RWPE1 (cell line): ENCODE results near the gene FKBP14.

Source experiments
- CTCF ChIA-PET: fragments of 350-600 bp; sonication (Branson Sonifier 250); formaldehyde crosslinking; extraction: SDS; loops from one replicate; lab custom pipeline; 2021; lab: Yijun Ruan, JAX
- POLR2A ChIA-PET: fragments of 400-600 bp; formaldehyde crosslinking; extraction: SDS; loops from one replicate; lab custom pipeline; 2020; ENCODE audit warnings: antibody characterized with exemption; ENCODE audit not compliant: low non-redundant PET; lab: Yijun Ruan, JAX
- DNase-seq: peaks from one replicate; pipeline ENCODE4 v3.0.0; 2012; ENCODE audit warnings: low spot score
- H3K27ac ChIP-seq: fragments of 450-650 bp; 2 replicates; pipeline ENCODE4 v1.5.1; 2017
- CTCF ChIP-seq: fragments of 450-650 bp; conservative IDR thresholded peaks from 2 replicates; pipeline ENCODE4 v1.5.1; 2017; ENCODE audit warnings: low read depth, mild to moderate bottlenecking

FKBP14 gene

DNA sequence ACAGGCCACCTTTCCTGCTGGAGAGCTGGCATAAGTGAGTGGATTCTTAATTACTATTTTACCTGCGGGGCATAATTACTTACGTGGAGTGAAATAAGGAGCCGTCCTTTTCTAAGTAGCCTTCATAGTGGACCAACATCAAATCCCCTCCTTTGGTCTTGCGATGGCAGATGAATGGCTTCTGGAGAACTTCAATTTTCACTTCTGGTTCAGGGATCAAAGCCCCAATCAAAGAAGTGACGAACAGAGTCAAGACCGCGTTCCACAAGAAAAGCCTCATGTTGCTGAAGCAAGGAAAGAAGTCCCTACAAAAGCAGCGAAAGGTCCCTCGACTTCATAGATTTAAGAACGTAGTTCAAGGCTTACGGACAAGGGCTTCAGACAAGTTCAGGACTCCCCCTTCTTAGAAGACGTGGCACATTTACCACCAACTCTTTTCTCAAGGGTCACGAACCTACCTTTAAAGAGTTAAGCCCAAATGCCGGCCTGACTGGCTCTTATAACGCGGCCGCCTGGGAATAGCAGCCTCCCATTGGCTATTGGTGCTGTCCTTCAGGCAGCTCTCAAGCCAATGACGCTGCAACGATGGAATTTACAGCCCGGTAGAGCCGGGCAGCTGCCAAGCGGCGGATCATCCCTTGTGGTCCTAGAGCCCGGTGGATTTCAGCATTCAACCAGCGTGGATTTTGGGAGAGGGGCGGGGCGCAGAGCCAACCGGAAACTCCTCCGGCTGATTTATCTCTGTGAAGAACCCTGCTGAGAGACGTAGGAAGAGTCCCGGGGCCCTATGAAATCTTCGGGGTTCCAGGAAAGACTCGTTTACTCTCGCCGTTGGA is at the start of gene FKBP14:
Gene FKBP14, minus strand, starts transcription at position 474 of the 836 bp plus-strand sequence. Its CDS starts 194 bp downstream, at position 280.
- H3K27ac ChIP-seq, result peak within 1 kb of the TSS; percentile 84
- no peak for TF ChIP-seq CTCF
- ChIA-PET CTCF (no interaction called here), POLR2A (no interaction called here)
- peak; percentile 99 for DNase-seq

GRCh38 chr7:30074422-30075030 is 48.0 kb upstream of the FKBP14 start:
- ChIA-PET POLR2A (interaction anchor here (0.6 kb wide), 1 partner anchor 248 kb away, joined by 4 read pairs; no protein-coding TSS in a partner anchor), CTCF (interaction anchor here (0.6 to 1.9 kb wide), 7 partner anchors 9 to 1447 kb away, joined by 3 to 10 read pairs (median 3); partner anchors contain the start of gene WIPF3)
- peak; percentile 48 for DNase-seq

DNA sequence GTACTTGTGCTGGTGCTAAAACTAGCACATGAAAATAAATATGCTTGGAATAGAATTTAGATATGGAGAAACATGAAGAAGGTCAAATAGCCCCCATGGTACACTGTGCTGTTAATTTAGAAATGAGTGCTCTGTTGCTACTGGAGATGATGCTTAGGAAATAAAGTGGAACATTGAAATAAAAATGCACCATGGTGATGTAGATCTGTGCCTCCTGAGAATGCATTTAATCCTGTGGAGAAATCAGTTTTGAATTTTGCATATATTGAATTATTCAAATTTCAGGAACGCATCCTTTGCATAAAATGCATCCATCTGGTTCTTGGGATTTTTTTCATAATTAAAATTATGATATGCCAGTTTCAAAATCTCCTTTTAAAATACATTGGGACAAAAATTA is 46.2 kb upstream of the FKBP14 start:
- POLR2A ChIA-PET, result no interaction called here
- H3K27ac ChIP-seq, result no peak overlapping the region
- TF ChIP-seq CTCF, result no peak
- CTCF ChIA-PET, result interaction anchor here (0.7 to 1.0 kb wide), 2 partner anchors 8 to 195 kb away, joined by 3 read pairs; no protein-coding TSS in a partner anchor
- no peak for DNase-seq

More at GRCh38 chr7:30074422-30075030, 48.0 kb upstream of the FKBP14 start:
- H3K27ac ChIP-seq, result no peak overlapping the region
- TF ChIP-seq CTCF, result peak; percentile 79

DNA sequence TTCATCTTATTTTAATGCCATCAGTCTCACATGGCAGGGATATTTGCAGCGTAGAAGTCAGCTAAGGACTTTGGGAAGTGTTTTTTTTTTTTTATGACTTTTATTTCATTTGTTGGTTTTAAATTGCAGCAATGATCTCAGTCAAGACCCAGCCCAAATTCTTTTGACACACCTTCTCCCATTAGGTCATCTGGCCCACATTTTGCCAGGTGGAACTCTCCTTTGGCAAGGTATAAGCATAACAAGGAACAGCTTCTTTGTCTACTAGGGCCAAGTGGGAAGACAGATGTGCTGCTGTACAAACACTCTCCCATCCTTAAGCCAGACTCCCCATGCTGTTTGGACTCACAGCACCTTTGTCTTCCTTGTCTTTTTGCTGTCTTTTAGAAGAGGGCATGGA is 43.5 kb upstream of the FKBP14 start:
- no peak overlapping the region for H3K27ac ChIP-seq
- ChIA-PET POLR2A (no interaction called here), CTCF (interaction anchor here (0.6 kb wide), 1 partner anchor 193 kb away, joined by 5 read pairs; no protein-coding TSS in a partner anchor)
- no peak for TF ChIP-seq CTCF
- DNase-seq, result no peak

- POLR2A ChIA-PET, result no interaction called here
- CTCF ChIA-PET, result no interaction called here
- H3K27ac ChIP-seq, result no peak overlapping the region
- TF ChIP-seq CTCF, result no peak
- no peak for DNase-seq
Observed at GRCh38 chr7:30069096-30069867, 42.8 kb upstream of the FKBP14 start.

- ChIA-PET CTCF (no interaction called here), POLR2A (no interaction called here)
- TF ChIP-seq CTCF, result no peak
- DNase-seq, result peak; percentile 37
- no peak overlapping the region for H3K27ac ChIP-seq
Observed at GRCh38 chr7:30068117-30068516, 41.6 kb upstream of the FKBP14 start.
